Activated CD8-positive, alpha-beta memory T cell treated with anti-CD3 and anti-CD28 coated beads for 24 hours (primary cell): ENCODE data around the gene GZMM.
"Not testable (repeated sequence)": the region's sequence is repeated elsewhere in the genome, so short reads cannot be mapped to it uniquely, and the experiment has no call there.

Source experiments
- DNase-seq: peaks from one replicate; pipeline ENCODE4 v3.0.0-alpha.2; 2020

GZMM gene

GRCh38 chr19:583968-584239 is 40.1 kb downstream of the GZMM start:
- no peak for DNase-seq

GRCh38 chr19:584240-585001 is 40.6 kb downstream of the GZMM start:
- peak; percentile 86 for DNase-seq

- not testable (repeated sequence) for DNase-seq
Measured at GRCh38 chr19:585146-585545, 41.3 kb downstream of the GZMM start.

GRCh38 chr19:585551-586110 is 41.8 kb downstream of the GZMM start:
- DNase-seq: no peak

- DNase-seq: peak; percentile 83
Measured at GRCh38 chr19:588093-588740, 44.4 kb downstream of the GZMM start.

GRCh38 chr19:588741-589692 is 45.2 kb downstream of the GZMM start:
- DNase-seq: no peak

- no peak for DNase-seq
Measured at GRCh38 chr19:589693-590395, 46.0 kb downstream of the GZMM start, which contains the start of gene HCN2. HCN2 (plus strand) TSS chr19:589881; CDS start chr19:589946, 65 bp downstream.

- DNase-seq: no peak
Measured at GRCh38 chr19:590396-590745, 46.5 kb downstream of the GZMM start.

- DNase-seq: no peak
Measured at GRCh38 chr19:590750-591098, 46.9 kb downstream of the GZMM start.

GRCh38 chr19:591099-591958 is 47.5 kb downstream of the GZMM start:
- DNase-seq: no peak

- DNase-seq: no peak
Measured at GRCh38 chr19:592101-592500, 48.2 kb downstream of the GZMM start.

GRCh38 chr19:593055-593454 is 49.2 kb downstream of the GZMM start:
- DNase-seq: no peak

- DNase-seq: no peak
Measured at GRCh38 chr19:593505-593904, 49.7 kb downstream of the GZMM start.

- no peak for DNase-seq
Measured at GRCh38 chr19:594265-594870, 50.5 kb downstream of the GZMM start.

- no peak for DNase-seq
Measured at GRCh38 chr19:595326-596262, 51.7 kb downstream of the GZMM start.

GRCh38 chr19:596263-596655 is 52.4 kb downstream of the GZMM start:
- DNase-seq: no peak

- DNase-seq: no peak
Measured at GRCh38 chr19:597406-598315, 53.8 kb downstream of the GZMM start.
